Large intestine (tissue), 3 donors: ENCODE results near the gene PPA2. TPM values are rescaled to one million over a fixed set of nuclear protein-coding genes. Genes with fewer than 3 reads are reported as not detected.
"Not testable (repeated sequence)": the region's sequence is repeated elsewhere in the genome, so short reads cannot be mapped to it uniquely, and the experiment has no call there.

Experiments used
- DNase-seq, 2 donors: peaks; one replicate each; pipeline versions ENCODE4 v3.0.0 to v3.0.0-alpha.2; 2013
- H3K27ac ChIP-seq: one replicate; pipeline ENCODE4 v1.5.1; 2013; ENCODE audit warnings: low read length
- H3K27me3 ChIP-seq: 2 replicates; pipeline ENCODE4 v1.6.1; 2013; ENCODE audit warnings: low read length; ENCODE audit not compliant: control insufficient read depth, insufficient read depth
- H3K36me3 ChIP-seq: 2 replicates; pipeline ENCODE4 v1.6.1; 2013; ENCODE audit warnings: low read length; ENCODE audit not compliant: control insufficient read depth, insufficient read depth
- H3K4me1 ChIP-seq: one replicate; pipeline ENCODE4 v1.6.1; 2013; ENCODE audit warnings: low read length; ENCODE audit not compliant: control insufficient read depth, insufficient read depth
- H3K4me3 ChIP-seq: one replicate; pipeline ENCODE4 v1.5.1; 2013; ENCODE audit warnings: low read length
- H3K9me3 ChIP-seq: one replicate; pipeline ENCODE4 v1.6.1; 2013; ENCODE audit warnings: mild to moderate bottlenecking, low read depth, low read length, moderate library complexity; ENCODE audit not compliant: control insufficient read depth
- WGBS: methylation state at CpG from one replicate; pipeline ENCODE4 v1.1.5; 2013; ENCODE audit warnings: low lambda C conversion rate; ENCODE audit not compliant: insufficient coverage; 5-methylcytosine and 5-hydroxymethylcytosine counted together
- polyA plus RNA-seq: library from polyadenylated mRNA; unstranded; fragments of 120-200 nt; gene quantifications from one replicate; pipeline ENCODE4 v1.2.1, GENCODE V29; 2013

PPA2 gene
- polyA plus RNA-seq, 1 donor, result 96.4 TPM

DNA sequence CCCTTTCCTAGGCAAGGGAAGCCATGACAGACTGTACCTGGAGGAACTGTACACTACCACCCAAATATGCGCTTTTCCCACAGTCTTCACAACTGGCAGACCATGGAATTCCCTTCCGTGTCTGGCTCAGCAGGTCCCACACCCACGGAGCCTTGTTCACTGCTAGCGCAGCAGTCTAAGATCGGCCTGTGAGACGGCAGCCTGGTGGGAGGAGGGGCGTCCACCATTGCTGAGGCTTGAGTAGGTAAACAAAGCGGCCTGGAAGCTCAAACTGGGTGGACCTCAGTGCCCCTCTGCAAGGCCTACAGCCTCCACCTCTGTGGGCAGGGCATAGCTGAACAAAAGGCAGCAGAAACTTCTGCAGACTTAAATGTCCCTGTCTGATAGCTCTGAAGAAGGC, 64.7 kb downstream of the PPA2 start:
- peaks cover 10% of the 10 kb centered on the region for H3K9me3 ChIP-seq
- not testable (repeated sequence) for H3K27ac ChIP-seq, H3K36me3 ChIP-seq, H3K27me3 ChIP-seq, H3K4me3 ChIP-seq, DNase-seq, H3K4me1 ChIP-seq
- WGBS, result no CpG with 5 or more reads among the region's 8 CpGs

DNA sequence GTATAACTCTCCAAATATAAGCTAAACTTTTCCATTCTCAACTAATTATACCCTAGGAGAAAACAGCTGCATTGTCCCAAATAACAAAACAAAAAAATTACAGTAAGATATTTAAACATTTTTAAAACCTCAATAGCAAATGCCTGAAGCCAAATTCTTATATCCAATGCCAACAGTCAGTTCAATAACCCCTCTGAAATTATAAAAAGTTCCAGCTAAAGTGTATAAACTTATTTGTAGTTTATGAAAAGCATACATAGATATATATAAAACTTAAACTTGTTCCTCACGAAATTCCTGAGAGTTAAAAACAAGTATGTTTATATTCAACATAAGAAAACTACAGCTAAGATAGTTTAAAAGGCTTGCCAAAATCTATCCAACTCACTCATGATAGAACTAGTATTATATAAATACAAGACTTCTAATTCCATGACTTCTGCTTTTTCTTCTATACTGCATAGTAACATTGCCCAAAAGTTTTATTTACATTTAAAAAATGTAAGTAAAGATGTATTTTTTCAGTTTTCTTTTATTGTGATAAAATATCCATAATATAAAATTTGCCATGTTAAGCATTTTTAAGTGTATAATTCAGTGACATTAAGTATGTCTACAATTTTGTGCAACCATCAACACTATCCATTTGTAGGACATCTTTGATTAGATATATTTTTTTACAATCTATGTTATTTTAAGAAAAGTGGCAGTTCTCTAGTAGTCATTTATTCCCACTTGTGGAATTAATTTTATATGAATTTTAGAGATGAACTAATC, 72.8 kb downstream of the PPA2 start:
- Histone ChIP-seq H3K27ac (no peak overlapping the region), H3K9me3 (peaks cover 8% of the 10 kb centered on the region), H3K36me3 (peaks cover 10% of the 10 kb centered on the region), H3K4me1 (no peaks in the 10 kb centered on the region), H3K27me3 (no peaks in the 10 kb centered on the region), H3K4me3 (no peak overlapping the region)
- 86% methylated on average over 1 of the region's 1 CpG for WGBS
- no peak for DNase-seq

DNA sequence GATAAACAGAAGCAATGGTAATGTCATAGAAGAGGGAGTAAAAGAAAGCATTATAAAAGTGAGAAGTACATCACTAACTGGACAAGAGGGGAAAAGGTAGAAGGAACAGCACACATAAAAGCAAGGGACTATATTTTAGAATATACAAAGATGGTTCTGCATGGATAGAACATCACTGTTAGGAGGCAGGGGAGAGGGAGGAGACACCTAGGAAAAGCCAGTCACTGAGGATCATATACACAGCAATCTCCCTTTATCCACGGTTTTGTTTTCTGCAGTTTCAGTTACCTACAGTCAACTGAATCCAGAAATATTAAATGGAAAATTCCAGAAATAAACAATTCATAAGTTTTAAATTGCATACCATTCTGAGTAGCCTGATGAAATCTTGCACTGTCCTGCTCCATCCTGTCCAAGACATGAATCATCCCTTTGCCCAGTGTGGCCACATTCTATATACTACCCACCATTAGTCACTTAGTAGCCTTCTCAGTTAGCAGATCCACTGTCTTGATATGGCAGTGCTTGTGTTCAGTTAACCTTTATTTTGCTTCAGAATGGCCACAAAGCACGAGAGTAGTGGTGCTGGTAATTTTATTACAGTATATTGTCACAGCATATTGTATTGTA, 74.2 kb downstream of the PPA2 start:
- no peaks in the 10 kb centered on the region for H3K4me1 ChIP-seq
- no peak overlapping the region for H3K27ac ChIP-seq
- no peak for DNase-seq
- no peak overlapping the region for H3K4me3 ChIP-seq
- no peaks in the 10 kb centered on the region for H3K27me3 ChIP-seq
- peaks cover 7% of the 10 kb centered on the region for H3K36me3 ChIP-seq
- peaks cover 6% of the 10 kb centered on the region for H3K9me3 ChIP-seq
- no CpG with 5 or more reads among the region's 2 CpGs for WGBS

DNA sequence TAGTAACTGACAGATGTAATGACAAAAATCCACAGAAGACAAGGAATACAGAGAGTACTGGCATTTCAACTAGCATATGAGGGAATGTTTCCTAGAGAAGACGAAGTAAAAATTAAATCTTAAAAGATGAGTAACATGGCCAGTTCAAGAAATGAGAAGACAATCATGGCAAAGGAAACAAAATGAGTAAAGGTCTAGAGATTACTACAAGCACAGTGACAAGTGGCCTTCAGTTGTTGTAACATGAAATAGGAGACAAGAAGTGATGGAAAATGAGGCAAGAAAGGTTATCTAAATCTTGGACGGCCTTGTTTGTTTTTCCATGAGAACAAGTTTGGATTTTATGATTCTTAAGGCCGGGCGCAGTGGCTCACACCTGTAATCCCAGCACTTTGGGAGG, 81.0 kb downstream of the PPA2 start:
- no peaks in the 10 kb centered on the region for H3K4me1 ChIP-seq
- 75% methylated on average over 2 of the region's 4 CpGs for WGBS
- peaks cover 11% of the 10 kb centered on the region for H3K36me3 ChIP-seq
- H3K27me3 ChIP-seq, result no peaks in the 10 kb centered on the region
- no peak overlapping the region for H3K27ac ChIP-seq
- H3K9me3 ChIP-seq, result no peaks in the 10 kb centered on the region
- DNase-seq, result no peak
- H3K4me3 ChIP-seq, result no peak overlapping the region

DNA sequence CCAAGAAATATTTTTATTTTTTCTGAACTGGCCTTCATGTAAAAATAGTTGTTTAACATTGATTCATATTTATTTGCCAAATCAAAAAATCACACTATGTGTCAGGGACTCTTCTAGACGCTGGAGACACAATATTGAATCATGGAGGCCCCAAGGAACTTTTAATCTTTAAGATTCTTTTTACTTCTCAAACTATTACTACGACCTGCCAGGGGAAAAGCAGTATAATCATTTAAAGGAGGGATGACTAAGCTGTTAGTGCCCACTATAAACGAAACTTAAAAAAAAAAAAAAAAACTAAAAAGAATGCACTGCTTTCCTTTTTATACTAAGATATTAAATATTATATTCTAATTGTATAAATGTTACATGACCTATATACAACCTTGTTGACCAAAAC, 84.7 kb downstream of the PPA2 start:
- DNase-seq, result no peak
- Histone ChIP-seq H3K9me3 (no peaks in the 10 kb centered on the region), H3K27me3 (no peaks in the 10 kb centered on the region), H3K4me1 (no peaks in the 10 kb centered on the region), H3K27ac (no peak overlapping the region), H3K4me3 (no peak overlapping the region), H3K36me3 (peaks cover 8% of the 10 kb centered on the region)
- WGBS, result 76% methylated on average over 3 of the region's 3 CpGs

DNA sequence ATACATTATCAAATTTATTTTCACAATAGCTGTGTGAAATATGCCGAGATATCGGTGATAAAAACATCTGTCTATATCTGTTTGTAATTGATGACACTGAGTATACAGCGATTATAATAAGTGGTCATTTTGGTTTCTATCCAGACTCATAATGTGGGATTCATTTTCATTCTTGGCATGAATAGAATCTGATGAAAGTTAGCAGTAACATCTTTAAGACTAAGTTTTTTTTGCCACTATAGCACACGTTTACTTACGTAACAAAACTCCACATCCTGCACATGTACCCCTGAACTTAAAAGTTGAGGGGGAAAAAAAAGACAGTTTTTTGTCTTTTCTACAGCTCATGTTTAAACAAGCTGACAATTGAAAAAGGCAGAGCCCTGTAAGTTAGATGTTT, 86.4 kb downstream of the PPA2 start:
- Histone ChIP-seq H3K27me3 (no peaks in the 10 kb centered on the region), H3K27ac (no peak overlapping the region), H3K4me3 (no peak overlapping the region), H3K36me3 (peaks cover 11% of the 10 kb centered on the region), H3K9me3 (no peaks in the 10 kb centered on the region), H3K4me1 (no peaks in the 10 kb centered on the region)
- DNase-seq, result no peak
- 90% methylated on average over 2 of the region's 5 CpGs for WGBS

DNA sequence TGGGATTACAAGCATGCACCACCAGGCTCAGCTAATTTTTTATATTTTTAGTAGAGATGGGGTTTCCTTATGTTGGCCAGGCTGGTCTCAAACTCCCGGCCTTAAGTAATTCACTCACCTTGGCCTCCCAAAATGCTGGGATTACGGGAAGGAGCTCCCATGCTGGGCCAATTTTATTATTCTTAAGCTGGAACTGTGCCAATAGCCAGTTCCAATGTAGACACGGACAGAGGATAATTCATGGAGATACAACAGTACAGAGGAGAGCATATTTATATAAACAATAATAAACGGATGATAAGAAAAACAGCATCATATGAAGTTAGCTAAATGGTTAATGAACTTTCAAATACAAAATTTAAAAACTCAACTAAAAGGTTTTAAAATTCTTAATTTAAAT, 87.8 kb downstream of the PPA2 start:
- peaks cover 11% of the 10 kb centered on the region for H3K36me3 ChIP-seq
- H3K9me3 ChIP-seq, result no peaks in the 10 kb centered on the region
- H3K27me3 ChIP-seq, result no peaks in the 10 kb centered on the region
- no peak overlapping the region for H3K4me3 ChIP-seq
- no peaks in the 10 kb centered on the region for H3K4me1 ChIP-seq
- no peak overlapping the region for H3K27ac ChIP-seq
- DNase-seq, result no peak
- 83% methylated on average over 2 of the region's 4 CpGs for WGBS

DNA sequence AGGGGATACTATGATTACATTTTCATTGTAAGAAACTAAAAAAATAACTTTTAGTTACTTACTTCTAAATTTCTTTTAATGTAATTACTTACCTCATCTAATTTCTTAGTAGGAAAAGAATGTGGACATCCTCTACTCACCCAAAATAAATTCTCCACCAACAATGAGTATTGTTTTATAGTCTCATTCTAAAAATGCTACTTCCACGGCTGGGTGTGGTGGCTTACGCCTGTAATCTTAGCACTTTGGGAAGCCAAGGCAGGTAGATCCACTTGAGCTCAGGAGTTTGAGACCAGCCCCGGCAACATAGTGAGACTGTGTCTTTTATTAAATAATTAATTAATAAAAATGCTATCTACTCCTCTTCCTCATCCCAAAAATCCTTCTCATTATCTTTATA, 99.8 kb downstream of the PPA2 start:
- DNase-seq, result no peak
- no peak overlapping the region for H3K27ac ChIP-seq
- 80% methylated on average over 1 of the region's 3 CpGs for WGBS
- H3K4me3 ChIP-seq, result no peak overlapping the region
- H3K36me3 ChIP-seq, result peaks cover 8% of the 10 kb centered on the region
- H3K27me3 ChIP-seq, result no peaks in the 10 kb centered on the region
- H3K9me3 ChIP-seq, result no peaks in the 10 kb centered on the region
- peaks cover 9% of the 10 kb centered on the region for H3K4me1 ChIP-seq

DNA sequence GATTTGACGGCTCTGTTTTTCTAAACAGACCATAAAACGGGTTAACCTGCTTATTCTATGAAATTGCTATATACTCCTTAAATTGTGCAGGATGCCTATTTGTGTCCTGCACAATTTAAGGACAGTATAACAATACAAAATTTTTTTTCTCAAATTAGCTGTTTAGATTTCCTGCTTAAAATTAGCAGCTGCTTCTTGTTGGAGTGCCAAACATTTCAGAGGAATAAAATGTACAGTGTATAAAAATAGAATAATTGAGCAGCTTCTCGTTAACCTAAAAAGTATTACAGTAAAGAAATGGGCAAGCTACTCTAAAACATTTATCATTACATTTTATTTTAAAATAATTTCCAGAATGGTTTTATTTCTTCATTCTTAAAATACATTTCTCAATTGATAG, 100.5 kb downstream of the PPA2 start:
- Histone ChIP-seq H3K4me3 (no peak overlapping the region), H3K27me3 (no peaks in the 10 kb centered on the region), H3K9me3 (no peaks in the 10 kb centered on the region), H3K4me1 (peaks cover 9% of the 10 kb centered on the region), H3K36me3 (peaks cover 10% of the 10 kb centered on the region), H3K27ac (no peak overlapping the region)
- no CpG with 5 or more reads among the region's 3 CpGs for WGBS
- no peak for DNase-seq

DNA sequence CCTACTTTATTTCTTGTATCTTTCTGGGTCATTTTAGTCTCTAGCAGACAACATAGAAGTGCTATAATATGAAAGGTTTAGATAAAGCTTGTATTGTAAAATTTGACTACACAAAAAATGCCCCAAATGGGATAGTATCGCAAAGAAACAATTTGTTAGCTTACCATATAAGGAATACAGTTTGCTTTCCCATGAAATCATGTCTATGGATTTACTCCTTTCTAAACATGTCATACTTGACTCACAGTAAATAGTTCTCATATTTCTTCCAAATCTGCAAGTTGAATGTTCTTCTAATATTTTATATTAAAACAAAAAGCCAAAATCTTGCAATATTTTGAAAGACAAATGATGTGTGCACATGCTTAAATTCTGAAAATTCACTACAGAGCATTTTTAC, 103.9 kb downstream of the PPA2 start:
- peaks cover 9% of the 10 kb centered on the region for H3K4me1 ChIP-seq
- no peak for DNase-seq
- peaks cover 27% of the 10 kb centered on the region for H3K36me3 ChIP-seq
- H3K4me3 ChIP-seq, result no peak overlapping the region
- H3K27ac ChIP-seq, result no peak overlapping the region
- no CpG with 5 or more reads among the region's 1 CpG for WGBS
- H3K9me3 ChIP-seq, result peaks cover 11% of the 10 kb centered on the region
- H3K27me3 ChIP-seq, result no peaks in the 10 kb centered on the region

DNA sequence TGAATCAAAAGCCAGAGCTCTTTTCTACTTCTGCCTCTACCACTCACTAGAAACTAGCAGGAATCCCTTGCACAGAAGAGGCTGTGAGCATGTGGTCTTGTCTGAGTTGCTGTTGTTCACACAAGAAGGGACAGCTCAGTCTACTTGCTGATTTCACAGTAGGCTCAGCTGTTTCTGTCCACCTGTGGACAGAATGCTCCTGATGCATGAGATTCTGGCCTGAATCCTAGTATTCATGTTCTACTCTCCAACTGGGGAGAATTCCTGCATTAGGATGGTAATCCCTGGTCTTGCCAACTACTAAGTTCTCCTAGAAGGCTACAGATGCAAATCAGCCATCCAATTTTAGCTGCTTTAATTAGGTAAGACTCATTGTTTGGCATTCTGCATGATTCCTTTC, 112.8 kb downstream of the PPA2 start:
- Histone ChIP-seq H3K4me3 (no peak overlapping the region), H3K4me1 (no peaks in the 10 kb centered on the region), H3K36me3 (peaks cover 5% of the 10 kb centered on the region), H3K9me3 (peaks cover 9% of the 10 kb centered on the region), H3K27me3 (no peaks in the 10 kb centered on the region), H3K27ac (no peak overlapping the region)
- DNase-seq, result no peak
